Measurements from ENCODE around the gene ROCK1. TPM values are rescaled to one million over a fixed set of nuclear protein-coding genes. Genes with fewer than 3 reads are reported as not detected.

ROCK1 gene
- 40.3 and 46.2 TPM in 2 replicates for total RNA-seq

DNA sequence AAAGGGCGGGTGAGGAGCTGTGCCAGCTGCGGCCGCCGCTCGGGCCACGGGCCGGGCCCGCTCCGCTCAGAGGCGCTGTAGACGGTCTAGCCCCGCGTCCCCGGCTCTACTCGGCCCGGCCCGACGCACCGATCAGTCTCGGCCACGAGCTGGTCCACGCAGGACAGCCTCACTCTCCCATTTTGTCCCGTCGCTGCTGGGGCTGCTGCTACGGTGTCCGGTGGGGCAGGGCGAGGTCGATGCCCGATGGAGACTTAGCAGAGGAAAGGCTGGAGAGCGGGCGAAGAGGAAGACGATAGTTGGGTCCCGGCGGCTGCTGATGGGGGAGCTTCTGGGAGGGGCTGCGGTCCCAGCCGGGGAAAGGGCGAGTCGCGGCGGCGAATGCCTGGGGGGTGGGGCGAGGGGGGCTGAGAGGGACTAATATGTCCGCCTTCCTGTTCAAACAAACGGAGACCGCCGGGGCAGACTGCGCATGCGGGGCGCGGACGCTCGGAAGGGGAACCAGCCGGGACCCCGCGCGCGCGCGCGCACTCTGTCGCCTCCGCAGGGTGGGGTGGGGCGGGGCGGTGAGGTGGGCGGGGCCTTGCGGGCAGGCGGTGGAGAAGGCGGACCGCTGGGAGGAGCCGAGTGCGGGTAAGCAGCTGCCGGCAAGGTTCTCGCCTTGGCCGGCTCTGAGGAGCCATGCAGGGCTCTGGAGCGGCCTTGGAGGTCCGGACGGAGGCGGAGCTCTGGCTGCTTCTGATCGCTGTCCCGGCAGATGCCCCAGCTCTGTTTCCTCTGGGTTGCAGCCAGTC, at the start of gene ROCK1:
Gene ROCK1 (minus strand): TSS at position 468 of the 794 bp plus-strand sequence. CDS start 903 bp downstream, outside the sequence.

Small RNA genes within 50 kb of the gene (small RNA-seq; reads per million reads assigned to genes)
- gene RNU6-120P = not detected

Other genes starting within 250 kb of the ROCK1 start
- gene GREB1L, start 130.4 kb upstream of the ROCK1 start, total RNA-seq = 0.73 and 1.1 TPM in 2 replicates

Data from hair follicle dermal papilla cell (primary cell).